GM23338 (cell line): ENCODE results near the gene SUCLG2. TPM values are rescaled to one million over a fixed set of nuclear protein-coding genes. Genes with fewer than 3 reads are reported as not detected.

ENCODE experiments used
- ATAC-seq: fragments of 200-7000 bp; cut with Tn5 transposase; 3 replicates; pipeline ENCODE4 v1.9.1; 2020
- DNase-seq: peaks from one replicate; pipeline ENCODE4 v3.0.0-alpha.2; 2015; ENCODE audit warnings: low spot score
- H2AFZ ChIP-seq: fragments of 200-600 bp; sonication (generic); 2 replicates; pipeline ENCODE4 v1.8.0; 2016; ENCODE audit warnings: antibody characterized with exemption, mild to moderate bottlenecking, moderate library complexity
- H3F3A ChIP-seq: fragments of 200-600 bp; sonication (generic); replicated peaks from 2 replicates; pipeline ENCODE4 v1.8.0; 2017; ENCODE audit warnings: antibody characterized with exemption, mixed run types, low read depth
- H3K27ac ChIP-seq: fragments of 200-600 bp; sonication (generic); 2 replicates; pipeline ENCODE4 v1.6.1; 2016; ENCODE audit warnings: low read depth
- H3K27me3 ChIP-seq: fragments of 200-600 bp; sonication (generic); 2 replicates; pipeline ENCODE4 v1.8.0; 2016; ENCODE audit warnings: mild to moderate bottlenecking, mixed run types, moderate library complexity; ENCODE audit not compliant: insufficient read depth
- H3K36me3 ChIP-seq: fragments of 200-600 bp; sonication (generic); 2 replicates; pipeline ENCODE4 v1.8.0; 2016; ENCODE audit warnings: mild to moderate bottlenecking; ENCODE audit not compliant: insufficient read depth
- H3K4me1 ChIP-seq: fragments of 200-600 bp; sonication (generic); 2 replicates; pipeline ENCODE4 v1.8.0; 2016; ENCODE audit warnings: mild to moderate bottlenecking, moderate library complexity; ENCODE audit not compliant: insufficient read depth
- H3K4me2 ChIP-seq: fragments of 200-600 bp; sonication (generic); 2 replicates; pipeline ENCODE4 v1.7.1; 2017; ENCODE audit warnings: mixed run types
- H3K4me3 ChIP-seq: fragments of 200-600 bp; sonication (generic); 2 replicates; pipeline ENCODE4 v1.6.1; 2016; ENCODE audit warnings: mixed run types
- H3K79me2 ChIP-seq: fragments of 200-600 bp; sonication (generic); replicated peaks from 2 replicates; pipeline ENCODE4 v1.8.0; 2017; ENCODE audit warnings: mild to moderate bottlenecking; ENCODE audit not compliant: insufficient read depth
- H3K9me2 ChIP-seq: fragments of 200-600 bp; sonication (generic); 2 replicates; pipeline ENCODE4 v1.8.0; 2017; ENCODE audit not compliant: insufficient read depth
- H4K20me1 ChIP-seq: fragments of 200-600 bp; sonication (generic); replicated peaks from 2 replicates; pipeline ENCODE4 v1.8.0; 2017; ENCODE audit warnings: mild to moderate bottlenecking; ENCODE audit not compliant: insufficient read depth
- H3K27ac Mint-ChIP-seq: 2 replicates; pipeline ENCODE4 v1.8.0; 2020; ENCODE audit warnings: inconsistent platforms, mild to moderate bottlenecking, moderate library complexity, mixed read lengths
- H3K27me3 Mint-ChIP-seq: 3 replicates; pipeline ENCODE4 v1.8.0; 2022; ENCODE audit warnings: low read depth, mild to moderate bottlenecking, moderate library complexity, mixed read lengths, inconsistent platforms; ENCODE audit not compliant: insufficient read depth, poor library complexity
- H3K36me3 Mint-ChIP-seq: 3 replicates; pipeline ENCODE4 v1.8.0; 2021; ENCODE audit warnings: low read depth, mild to moderate bottlenecking, inconsistent platforms, moderate library complexity, mixed read lengths
- H3K4me1 Mint-ChIP-seq: 3 replicates; pipeline ENCODE4 v1.8.0; 2020; ENCODE audit warnings: mild to moderate bottlenecking, inconsistent platforms, mixed read lengths
- H3K4me3 Mint-ChIP-seq: 3 replicates; pipeline ENCODE4 v1.8.0; 2021; ENCODE audit warnings: moderate library complexity, mild to moderate bottlenecking, inconsistent platforms, mixed read lengths
- H3K9me3 Mint-ChIP-seq: 3 replicates; pipeline ENCODE4 v1.8.0; 2020; ENCODE audit warnings: moderate library complexity, mild to moderate bottlenecking, inconsistent platforms, mixed read lengths
- CREB1 ChIP-seq: fragments of 250-450 bp; sonication (Bioruptor Pico); IDR thresholded peaks from 2 replicates; pipeline ENCODE4 v1.5.0; 2020; ENCODE audit warnings: low read depth, mild to moderate bottlenecking, moderate library complexity
- EZH2 ChIP-seq: fragments of 200-600 bp; sonication (generic); IDR thresholded peaks from one replicate; pipeline ENCODE4 v1.8.0; 2017; ENCODE audit warnings: antibody characterized with exemption, mild to moderate bottlenecking, low read depth; ENCODE audit not compliant: unreplicated experiment
- EZH2phosphoT487 ChIP-seq: fragments of 200-600 bp; sonication (generic); IDR thresholded peaks from one replicate; pipeline ENCODE4 v1.8.1; 2018; ENCODE audit warnings: antibody characterized with exemption; ENCODE audit not compliant: unreplicated experiment
- JUNB ChIP-seq: IDR thresholded peaks from one replicate; pipeline ENCODE4 v1.6.1; 2016; ENCODE audit warnings: antibody characterized with exemption; ENCODE audit not compliant: unreplicated experiment
- NANOG ChIP-seq: IDR thresholded peaks from 2 replicates; pipeline ENCODE4 v1.6.1; 2016; ENCODE audit warnings: antibody characterized with exemption, borderline replicate concordance
- POLR2AphosphoS5 ChIP-seq: IDR thresholded peaks from 2 replicates; pipeline ENCODE4 v1.6.1; 2016; ENCODE audit warnings: antibody characterized with exemption, low read depth
- STAT1 ChIP-seq: IDR thresholded peaks from one replicate; pipeline ENCODE4 v1.6.1; 2016; ENCODE audit warnings: antibody characterized with exemption; ENCODE audit not compliant: unreplicated experiment
- ZNF114 ChIP-seq: fragments of 250-450 bp; sonication (Bioruptor Pico); IDR thresholded peaks from 2 replicates; pipeline ENCODE4 v1.5.0; 2020; ENCODE audit warnings: mild to moderate bottlenecking, moderate library complexity
- ZNF331 ChIP-seq: fragments of 250-450 bp; sonication (Bioruptor Pico); IDR thresholded peaks from 2 replicates; pipeline ENCODE4 v1.5.0; 2020; ENCODE audit warnings: low read depth, mild to moderate bottlenecking, moderate library complexity
- polyA plus RNA-seq: library from polyadenylated mRNA; unstranded; fragments of >200 nt; fragmentation: Nextera tagmentation; extraction: Ambion mirVana; gene quantifications from 2 replicates; pipeline ENCODE4 v1.2.1, GENCODE V29; 2016
- total RNA-seq: library from RNA; depleted of rRNA; stranded (reverse); fragments of >200 nt; shearing (Covaris generic); gene quantifications from 2 replicates; pipeline ENCODE4 v1.2.3, GENCODE V29; 2014
- TF ChIP-seq, protein P1 (sequence below): IDR thresholded peaks from one replicate; pipeline ENCODE4 v1.6.1; 2018; ENCODE audit warnings: antibody characterized with exemption; ENCODE audit not compliant: unreplicated experiment
- TF ChIP-seq, protein P2 (sequence below): IDR thresholded peaks from 2 replicates; pipeline ENCODE4 v1.6.1; 2016; ENCODE audit warnings: antibody characterized with exemption
- TF ChIP-seq, protein P3 (sequence below), 2 experiments: fragments of 200-600 bp in 1 of 2; sonication (generic) in 1 of 2; conservative IDR thresholded peaks; 2 replicates each; pipeline versions ENCODE4 v1.5.1 to v1.6.1; 2016 to 2017; ENCODE audit warnings: antibody characterized with exemption in 2 of 2, low read depth in 2 of 2, mild to moderate bottlenecking in 2 of 2, moderate library complexity in 1 of 2

Gene SUCLG2
- total and polyA plus RNA-seq, 2 experiments from 2014 or later: 29.3 to 39.0 TPM

DNA sequence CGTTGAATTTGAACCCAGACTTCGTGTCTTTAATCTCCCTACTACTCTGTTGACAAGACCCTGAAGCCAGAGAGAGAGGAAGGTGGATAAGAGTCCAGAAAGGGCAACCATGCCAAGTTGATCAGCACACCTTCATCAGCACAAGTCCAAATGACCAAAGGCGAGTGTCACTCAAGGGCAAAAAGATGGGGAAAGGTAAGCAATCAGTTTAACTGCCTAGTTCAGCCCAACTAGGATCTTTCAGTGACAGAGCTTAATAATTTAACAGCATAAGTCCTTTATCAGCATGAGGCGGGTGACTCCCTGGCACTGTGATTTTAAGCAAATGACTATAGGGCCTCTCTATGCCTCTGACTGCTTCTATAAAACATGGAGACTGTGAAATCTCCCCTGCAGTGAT lies 6.2 kb downstream of the SUCLG2 start (continued):
- TF ChIP-seq, protein P1, sequence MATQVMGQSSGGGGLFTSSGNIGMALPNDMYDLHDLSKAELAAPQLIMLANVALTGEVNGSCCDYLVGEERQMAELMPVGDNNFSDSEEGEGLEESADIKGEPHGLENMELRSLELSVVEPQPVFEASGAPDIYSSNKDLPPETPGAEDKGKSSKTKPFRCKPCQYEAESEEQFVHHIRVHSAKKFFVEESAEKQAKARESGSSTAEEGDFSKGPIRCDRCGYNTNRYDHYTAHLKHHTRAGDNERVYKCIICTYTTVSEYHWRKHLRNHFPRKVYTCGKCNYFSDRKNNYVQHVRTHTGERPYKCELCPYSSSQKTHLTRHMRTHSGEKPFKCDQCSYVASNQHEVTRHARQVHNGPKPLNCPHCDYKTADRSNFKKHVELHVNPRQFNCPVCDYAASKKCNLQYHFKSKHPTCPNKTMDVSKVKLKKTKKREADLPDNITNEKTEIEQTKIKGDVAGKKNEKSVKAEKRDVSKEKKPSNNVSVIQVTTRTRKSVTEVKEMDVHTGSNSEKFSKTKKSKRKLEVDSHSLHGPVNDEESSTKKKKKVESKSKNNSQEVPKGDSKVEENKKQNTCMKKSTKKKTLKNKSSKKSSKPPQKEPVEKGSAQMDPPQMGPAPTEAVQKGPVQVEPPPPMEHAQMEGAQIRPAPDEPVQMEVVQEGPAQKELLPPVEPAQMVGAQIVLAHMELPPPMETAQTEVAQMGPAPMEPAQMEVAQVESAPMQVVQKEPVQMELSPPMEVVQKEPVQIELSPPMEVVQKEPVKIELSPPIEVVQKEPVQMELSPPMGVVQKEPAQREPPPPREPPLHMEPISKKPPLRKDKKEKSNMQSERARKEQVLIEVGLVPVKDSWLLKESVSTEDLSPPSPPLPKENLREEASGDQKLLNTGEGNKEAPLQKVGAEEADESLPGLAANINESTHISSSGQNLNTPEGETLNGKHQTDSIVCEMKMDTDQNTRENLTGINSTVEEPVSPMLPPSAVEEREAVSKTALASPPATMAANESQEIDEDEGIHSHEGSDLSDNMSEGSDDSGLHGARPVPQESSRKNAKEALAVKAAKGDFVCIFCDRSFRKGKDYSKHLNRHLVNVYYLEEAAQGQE: no peak

GRCh38 chr3:67647390-67647878 lies 7.0 kb downstream of the SUCLG2 start:
- Mint-ChIP-seq H3K27me3 (peaks cover 2% of the 10 kb centered on the region), H3K4me3 (no peak overlapping the region)
- TF ChIP-seq, protein P2, sequence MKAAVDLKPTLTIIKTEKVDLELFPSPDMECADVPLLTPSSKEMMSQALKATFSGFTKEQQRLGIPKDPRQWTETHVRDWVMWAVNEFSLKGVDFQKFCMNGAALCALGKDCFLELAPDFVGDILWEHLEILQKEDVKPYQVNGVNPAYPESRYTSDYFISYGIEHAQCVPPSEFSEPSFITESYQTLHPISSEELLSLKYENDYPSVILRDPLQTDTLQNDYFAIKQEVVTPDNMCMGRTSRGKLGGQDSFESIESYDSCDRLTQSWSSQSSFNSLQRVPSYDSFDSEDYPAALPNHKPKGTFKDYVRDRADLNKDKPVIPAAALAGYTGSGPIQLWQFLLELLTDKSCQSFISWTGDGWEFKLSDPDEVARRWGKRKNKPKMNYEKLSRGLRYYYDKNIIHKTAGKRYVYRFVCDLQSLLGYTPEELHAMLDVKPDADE: no peak
- TF ChIP-seq CREB1 (CRISPR knock-in tag) (no peak), ZNF114 (CRISPR knock-in tag) (no peak), EZH2 (no peak), NANOG (no peak), STAT1 (no peak), JUNB (no peak), POLR2AphosphoS5 (no peak), ZNF331 (CRISPR knock-in tag) (no peak), EZH2phosphoT487 (no peak)
- TF ChIP-seq, protein P3, sequence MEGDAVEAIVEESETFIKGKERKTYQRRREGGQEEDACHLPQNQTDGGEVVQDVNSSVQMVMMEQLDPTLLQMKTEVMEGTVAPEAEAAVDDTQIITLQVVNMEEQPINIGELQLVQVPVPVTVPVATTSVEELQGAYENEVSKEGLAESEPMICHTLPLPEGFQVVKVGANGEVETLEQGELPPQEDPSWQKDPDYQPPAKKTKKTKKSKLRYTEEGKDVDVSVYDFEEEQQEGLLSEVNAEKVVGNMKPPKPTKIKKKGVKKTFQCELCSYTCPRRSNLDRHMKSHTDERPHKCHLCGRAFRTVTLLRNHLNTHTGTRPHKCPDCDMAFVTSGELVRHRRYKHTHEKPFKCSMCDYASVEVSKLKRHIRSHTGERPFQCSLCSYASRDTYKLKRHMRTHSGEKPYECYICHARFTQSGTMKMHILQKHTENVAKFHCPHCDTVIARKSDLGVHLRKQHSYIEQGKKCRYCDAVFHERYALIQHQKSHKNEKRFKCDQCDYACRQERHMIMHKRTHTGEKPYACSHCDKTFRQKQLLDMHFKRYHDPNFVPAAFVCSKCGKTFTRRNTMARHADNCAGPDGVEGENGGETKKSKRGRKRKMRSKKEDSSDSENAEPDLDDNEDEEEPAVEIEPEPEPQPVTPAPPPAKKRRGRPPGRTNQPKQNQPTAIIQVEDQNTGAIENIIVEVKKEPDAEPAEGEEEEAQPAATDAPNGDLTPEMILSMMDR (conservative IDR thresholded peaks at IDR 0.05; ENCODE audit: low read depth in 2 of 2): no peak
- TF ChIP-seq, protein P1: no peak

More at GRCh38 chr3:67647390-67647878, 7.0 kb downstream of the SUCLG2 start:
- H3K27ac Mint-ChIP-seq: no peak overlapping the region
- no peaks in the 10 kb centered on the region for H3K27me3 ChIP-seq
- no peaks in the 10 kb centered on the region for H4K20me1 ChIP-seq
- H3K79me2 ChIP-seq: peaks cover 40% of the 10 kb centered on the region
- no peaks in the 10 kb centered on the region for H3K36me3 ChIP-seq
- no peak overlapping the region for H2AFZ ChIP-seq
- H3K4me2 ChIP-seq: no peak overlapping the region
- H3K36me3 Mint-ChIP-seq: peaks cover 14% of the 10 kb centered on the region
- H3K4me3 ChIP-seq: no peak overlapping the region
- H3K4me1 ChIP-seq: no peaks in the 10 kb centered on the region; the same call in 1 of the 2 replicates
- no peak overlapping the region for H3K27ac ChIP-seq
- no peaks in the 10 kb centered on the region for H3K9me2 ChIP-seq
- no peaks in the 10 kb centered on the region for H3F3A ChIP-seq
- DNase-seq: no peak
- peaks cover 15% of the 10 kb centered on the region for H3K4me1 Mint-ChIP-seq
- H3K9me3 Mint-ChIP-seq: no peaks in the 10 kb centered on the region
- ATAC-seq: no peak
